Measurements from ENCODE around the gene EXOSC10. TPM values are rescaled to one million over a fixed set of nuclear protein-coding genes. Genes with fewer than 3 reads are reported as not detected.

EXOSC10 gene
- total and polyA plus RNA-seq, 12 donors = 25.5 to 107 (median 41.1) TPM

- H3K27me3 ChIP-seq = no peaks in the 10 kb centered on the region
- intact Hi-C loops (cut with DNase I) = loop anchor here in 1 of 2 donors (10.0 kb wide), 1 partner anchor 598 kb away; no protein-coding TSS in a partner anchor
- DNase-seq = no peak
- H3K4me3 ChIP-seq = no peak within 1 kb of the TSS
- no peak within 1 kb of the TSS for H3K27ac ChIP-seq
- WGBS, 4 donors = 87 to 93% (median 90%) methylated on average over 4 to 28 of the region's 28 CpGs
- no peaks in the 10 kb centered on the region for H3K9me3 ChIP-seq (replicated peaks in 1 of 3)
- no peaks in the 10 kb centered on the region for H3K4me1 ChIP-seq (replicated peaks in 1 of 2)
- H3K36me3 ChIP-seq (replicated peaks in 1 of 2) = no peaks in the 10 kb centered on the region
- no peak for TF ChIP-seq POLR2A (IDR thresholded peaks at IDR 0.05)
- TF ChIP-seq, protein P1, sequence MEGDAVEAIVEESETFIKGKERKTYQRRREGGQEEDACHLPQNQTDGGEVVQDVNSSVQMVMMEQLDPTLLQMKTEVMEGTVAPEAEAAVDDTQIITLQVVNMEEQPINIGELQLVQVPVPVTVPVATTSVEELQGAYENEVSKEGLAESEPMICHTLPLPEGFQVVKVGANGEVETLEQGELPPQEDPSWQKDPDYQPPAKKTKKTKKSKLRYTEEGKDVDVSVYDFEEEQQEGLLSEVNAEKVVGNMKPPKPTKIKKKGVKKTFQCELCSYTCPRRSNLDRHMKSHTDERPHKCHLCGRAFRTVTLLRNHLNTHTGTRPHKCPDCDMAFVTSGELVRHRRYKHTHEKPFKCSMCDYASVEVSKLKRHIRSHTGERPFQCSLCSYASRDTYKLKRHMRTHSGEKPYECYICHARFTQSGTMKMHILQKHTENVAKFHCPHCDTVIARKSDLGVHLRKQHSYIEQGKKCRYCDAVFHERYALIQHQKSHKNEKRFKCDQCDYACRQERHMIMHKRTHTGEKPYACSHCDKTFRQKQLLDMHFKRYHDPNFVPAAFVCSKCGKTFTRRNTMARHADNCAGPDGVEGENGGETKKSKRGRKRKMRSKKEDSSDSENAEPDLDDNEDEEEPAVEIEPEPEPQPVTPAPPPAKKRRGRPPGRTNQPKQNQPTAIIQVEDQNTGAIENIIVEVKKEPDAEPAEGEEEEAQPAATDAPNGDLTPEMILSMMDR (IDR thresholded peaks at IDR 0.05) = no peak
These were observed 52.9 kb downstream of the EXOSC10 start, which contains the start of gene MASP2 for GRCh38 chr1:11046625-11047365. MASP2 (minus strand) TSS chr1:11047239; CDS start chr1:11047207, 32 bp downstream.

GRCh38 chr1:11046270-11046566 lies 53.5 kb downstream of the EXOSC10 start:
- H3K4me3 ChIP-seq = no peak overlapping the region
- intact Hi-C loops (cut with DNase I) = loop anchor here in 1 of 2 donors (10.0 kb wide), 1 partner anchor 599 kb away; no protein-coding TSS in a partner anchor
- DNase-seq = peak in 6 of 7 donors; percentile 49 to 81 (median 59)
- WGBS, 4 donors = 61 to 75% (median 70%) methylated on average over 6 to 8 of the region's 8 CpGs
- no peaks in the 10 kb centered on the region for H3K9me3 ChIP-seq (replicated peaks in 1 of 3)
- no peaks in the 10 kb centered on the region for H3K36me3 ChIP-seq (replicated peaks in 1 of 2)
- no peaks in the 10 kb centered on the region for H3K4me1 ChIP-seq (replicated peaks in 1 of 2)
- H3K27me3 ChIP-seq = no peaks in the 10 kb centered on the region
- no peak for TF ChIP-seq POLR2A (IDR thresholded peaks at IDR 0.05)
- TF ChIP-seq, protein P1 (IDR thresholded peaks at IDR 0.05) = no peak
- H3K27ac ChIP-seq = no peak overlapping the region

DNA sequence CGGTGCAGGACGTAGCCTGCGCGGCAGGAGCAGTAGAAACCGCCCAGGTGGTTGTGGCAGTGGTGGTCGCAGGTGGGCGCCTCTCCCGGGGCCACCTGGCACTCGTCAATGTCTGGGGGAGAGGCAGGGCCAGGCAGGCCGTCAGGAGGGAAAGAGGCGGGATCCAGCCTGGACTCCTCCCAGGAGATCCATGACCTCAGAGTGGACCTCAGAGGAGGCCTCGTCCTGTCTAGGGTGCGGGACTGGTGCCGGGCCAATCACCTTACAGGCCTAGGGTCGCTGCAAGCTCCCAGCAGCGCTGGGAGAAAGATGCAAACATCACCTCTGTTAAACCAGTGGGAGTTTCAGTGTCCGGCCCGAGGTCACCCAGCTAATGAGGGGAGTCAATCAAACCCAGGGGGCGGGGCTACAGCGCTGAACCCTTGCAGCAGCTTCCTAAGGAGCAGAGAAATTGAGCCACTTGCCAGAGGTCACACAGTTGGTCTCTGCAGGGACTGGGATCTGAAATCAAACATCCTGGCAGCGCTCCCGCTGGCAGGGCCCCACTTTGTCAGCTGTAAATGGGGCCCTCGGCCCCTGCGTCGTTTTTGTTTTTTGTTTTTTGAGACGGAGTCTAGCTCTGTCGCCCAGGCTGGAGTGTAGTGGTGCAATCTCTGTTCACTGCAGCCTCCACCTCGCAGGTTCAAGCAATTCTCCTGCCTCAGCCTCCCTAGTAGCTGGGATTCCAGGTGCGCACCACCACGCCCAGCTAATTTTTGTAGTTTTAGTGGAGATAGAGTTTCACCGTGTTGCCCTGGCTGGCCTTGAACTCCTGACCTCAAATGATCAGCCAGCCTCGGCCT lies 54.0 kb downstream of the EXOSC10 start:
- Histone ChIP-seq H3K4me3 (no peak overlapping the region), H3K9me3 (replicated peaks in 1 of 3) (no peaks in the 10 kb centered on the region), H3K4me1 (replicated peaks in 1 of 2) (no peaks in the 10 kb centered on the region), H3K27ac (no peak overlapping the region), H3K36me3 (replicated peaks in 1 of 2) (no peaks in the 10 kb centered on the region), H3K27me3 (no peaks in the 10 kb centered on the region)
- TF ChIP-seq, protein P1 (IDR thresholded peaks at IDR 0.05) = no peak
- intact Hi-C loops (cut with DNase I) = loop anchor here in 1 of 2 donors (10.0 kb wide), 1 partner anchor 599 kb away; no protein-coding TSS in a partner anchor
- WGBS, 4 donors = 68 to 72% (median 70%) methylated on average over 29 to 32 of the region's 32 CpGs
- DNase-seq = peak in 1 of 7 donors; percentile 40

GRCh38 chr1:11044849-11045427 lies 54.7 kb downstream of the EXOSC10 start:
- DNase-seq = no peak
- TF ChIP-seq, protein P1 (IDR thresholded peaks at IDR 0.05) = no peak
- no peak for TF ChIP-seq POLR2A (IDR thresholded peaks at IDR 0.05)
- no peaks in the 10 kb centered on the region for H3K27me3 ChIP-seq
- no peak overlapping the region for H3K27ac ChIP-seq
- H3K9me3 ChIP-seq (replicated peaks in 1 of 3) = no peaks in the 10 kb centered on the region
- no peak overlapping the region for H3K4me3 ChIP-seq
- intact Hi-C loops (cut with DNase I) = loop anchor here in 1 of 2 donors (10.0 kb wide), 1 partner anchor 600 kb away; no protein-coding TSS in a partner anchor
- no peaks in the 10 kb centered on the region for H3K36me3 ChIP-seq (replicated peaks in 1 of 2)
- 78 to 85% (median 81%) methylated on average over 14 to 16 of the region's 16 CpGs for WGBS, 4 donors
- no peaks in the 10 kb centered on the region for H3K4me1 ChIP-seq (replicated peaks in 1 of 2)

Measured in adrenal gland (tissue), 12 donors.